Raji (cell line): Measurements from ENCODE around the gene CLDN5.

Experiments
- POLR2A ChIP-seq: IDR thresholded peaks from 2 replicates; pipeline ENCODE4 v1.6.1; 2011; ENCODE audit warnings: low read depth, low read length, control low read depth; ENCODE audit not compliant: insufficient read depth

CLDN5 gene

GRCh38 chr22:19529811-19530210 lies 5.6 kb upstream of the CLDN5 start:
- no peak for TF ChIP-seq POLR2A

DNA sequence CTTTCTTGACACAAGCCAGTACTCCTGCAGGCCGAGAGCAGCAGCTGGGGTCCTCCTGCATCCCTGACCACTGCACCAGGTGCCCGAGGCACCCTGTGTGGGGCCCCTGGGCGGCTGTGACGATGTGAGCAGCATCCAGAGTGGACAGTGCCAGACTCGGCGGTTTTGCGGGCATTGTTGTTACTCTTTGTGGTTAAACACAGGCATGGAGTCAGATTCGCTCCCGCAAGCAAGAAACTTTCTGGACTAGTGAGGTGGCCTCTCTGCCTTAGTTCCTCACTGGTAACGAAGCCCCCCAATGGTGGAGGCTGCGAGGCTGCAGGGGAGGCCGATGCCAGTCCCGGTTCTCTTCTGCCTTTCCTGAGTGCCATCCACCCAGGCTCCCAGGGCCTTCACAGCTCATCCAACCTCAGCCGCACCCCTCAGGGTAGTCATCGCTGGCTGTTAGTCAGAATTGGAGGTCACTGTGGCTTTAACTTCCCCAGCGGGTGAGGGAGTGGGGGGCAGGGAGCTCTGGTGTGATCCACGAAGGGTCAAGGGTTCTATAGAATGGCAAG lies 3.7 kb upstream of the CLDN5 start:
- TF ChIP-seq POLR2A = no peak

DNA sequence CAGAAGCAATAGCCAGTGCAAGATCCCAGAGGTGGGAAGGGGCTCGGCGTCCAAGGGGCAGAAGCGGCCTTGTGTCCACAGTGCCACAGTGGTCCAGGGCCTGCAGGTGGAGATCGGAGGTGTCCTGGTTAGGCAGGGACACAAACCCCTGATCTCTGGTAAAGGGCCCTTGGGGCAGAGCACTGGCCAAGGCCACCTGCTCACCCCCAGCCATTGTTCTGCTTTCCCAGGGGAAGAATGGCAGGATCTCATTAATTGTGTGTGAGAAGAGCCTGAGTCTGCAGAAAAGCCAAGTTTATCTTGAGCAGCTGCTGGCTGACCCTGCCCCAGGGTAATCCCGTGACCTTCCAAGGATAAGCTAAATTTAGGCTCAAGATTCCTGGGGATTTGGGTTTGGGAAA lies 3.1 kb upstream of the CLDN5 start:
- TF ChIP-seq POLR2A = no peak

DNA sequence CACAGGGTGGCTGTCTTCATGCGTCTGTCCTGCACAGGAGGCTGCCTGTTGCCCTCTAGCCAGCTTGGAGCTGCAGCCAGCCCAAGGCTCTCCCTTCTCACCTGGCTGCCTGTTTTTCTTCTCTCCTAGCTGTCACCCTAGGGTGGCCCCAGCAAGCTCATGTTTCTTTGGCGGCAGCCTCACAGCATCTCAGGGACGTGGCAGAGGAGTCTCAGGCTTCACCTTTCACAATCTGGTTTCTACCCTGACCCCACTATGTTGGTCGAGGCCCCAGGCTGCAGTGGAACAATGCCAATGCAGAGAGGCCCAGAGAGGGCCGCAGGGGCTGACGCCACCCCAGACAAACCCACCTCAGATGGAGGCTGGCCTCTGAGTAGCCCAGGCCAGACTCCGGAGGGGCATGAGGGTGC lies 2.5 kb upstream of the CLDN5 start:
- TF ChIP-seq POLR2A = no peak

GRCh38 chr22:19526076-19526701 lies 2.0 kb upstream of the CLDN5 start:
- TF ChIP-seq POLR2A = no peak

- no peak for TF ChIP-seq POLR2A
Observed at GRCh38 chr22:19525666-19526065, 1.5 kb upstream of the CLDN5 start.

- TF ChIP-seq POLR2A = no peak
Observed at GRCh38 chr22:19525116-19525660, 978 bp upstream of the CLDN5 start.

DNA sequence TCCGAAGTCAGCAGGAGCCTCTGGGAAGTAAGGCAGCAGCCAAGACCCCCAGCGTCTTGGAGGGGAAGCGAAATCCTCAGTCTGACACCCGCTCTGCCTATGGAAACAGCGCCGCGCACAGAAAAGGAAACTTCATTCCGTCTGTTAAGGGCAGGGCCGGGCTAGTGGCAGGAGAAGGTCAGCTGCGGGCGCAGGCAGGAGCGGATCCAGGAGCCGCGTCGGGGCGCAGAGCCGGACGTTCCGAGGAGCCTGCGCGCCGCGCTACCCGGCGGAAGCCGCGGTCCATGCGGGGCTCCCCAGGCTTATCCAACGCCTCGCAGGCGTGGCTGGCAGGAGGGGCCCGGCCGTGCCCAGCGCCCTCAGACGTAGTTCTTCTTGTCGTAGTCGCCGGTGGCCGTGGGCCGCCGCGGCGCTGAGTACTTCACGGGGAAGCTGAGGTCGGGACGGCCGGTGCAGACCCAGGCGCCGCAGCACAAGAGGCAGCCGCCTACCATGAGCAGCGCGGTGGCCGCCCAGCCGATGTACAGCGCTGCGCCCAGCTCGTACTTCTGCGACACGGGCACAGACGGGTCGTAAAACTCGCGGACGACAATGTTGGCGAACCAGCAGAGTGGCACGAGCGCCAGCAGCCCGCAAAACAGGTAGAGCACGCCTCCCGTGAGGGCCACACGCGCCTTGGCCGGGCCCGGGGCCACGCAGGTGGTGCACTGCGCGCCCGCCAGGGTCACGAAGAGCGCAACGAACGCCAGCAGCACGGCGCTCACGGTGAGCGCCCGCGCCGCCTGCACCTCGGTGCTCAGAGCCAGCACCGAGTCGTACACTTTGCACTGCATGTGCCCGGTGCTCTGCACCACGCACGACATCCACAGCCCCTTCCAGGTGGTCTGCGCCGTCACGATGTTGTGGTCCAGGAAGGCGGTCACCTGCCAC lies 705 bp downstream of the CLDN5 start:
- no peak for TF ChIP-seq POLR2A

- TF ChIP-seq POLR2A = no peak
Observed at GRCh38 chr22:19522881-19523239, 1.4 kb downstream of the CLDN5 start.

DNA sequence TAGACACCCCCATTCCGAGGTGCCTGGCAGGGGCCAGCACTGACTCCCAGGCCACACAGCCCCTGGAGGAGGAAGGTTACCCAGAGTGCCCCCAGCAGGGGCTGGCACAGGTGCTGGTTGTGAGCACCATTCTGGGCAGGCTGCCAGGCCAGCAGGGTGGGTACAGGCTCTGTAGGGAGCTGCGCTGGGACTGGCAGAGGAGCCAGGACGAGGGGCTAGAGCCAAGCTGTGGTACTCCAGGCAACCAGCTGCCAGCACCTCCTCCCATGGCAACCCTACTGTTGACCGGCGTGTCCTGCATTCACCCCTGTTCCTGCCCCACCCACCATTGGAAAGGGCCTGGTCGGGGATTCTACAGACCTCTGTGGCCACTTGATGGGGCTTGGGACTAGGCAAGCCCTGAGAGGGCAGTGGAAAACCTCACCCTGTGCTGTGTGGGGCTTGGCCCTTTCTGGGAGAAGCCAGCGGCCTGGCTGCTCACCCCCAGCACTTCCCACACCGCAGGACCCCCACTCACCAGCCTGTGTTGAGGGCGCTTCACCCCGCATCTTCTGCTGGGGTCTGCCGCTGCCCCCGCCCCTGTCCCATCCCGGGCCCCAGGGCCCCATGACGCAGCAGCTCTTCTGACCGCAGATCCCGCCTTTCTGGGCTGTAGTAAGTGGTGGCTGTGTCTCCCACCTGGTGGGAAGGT lies 1.9 kb downstream of the CLDN5 start:
- no peak for TF ChIP-seq POLR2A

GRCh38 chr22:19520566-19521305 lies 3.5 kb downstream of the CLDN5 start:
- TF ChIP-seq POLR2A = no peak

DNA sequence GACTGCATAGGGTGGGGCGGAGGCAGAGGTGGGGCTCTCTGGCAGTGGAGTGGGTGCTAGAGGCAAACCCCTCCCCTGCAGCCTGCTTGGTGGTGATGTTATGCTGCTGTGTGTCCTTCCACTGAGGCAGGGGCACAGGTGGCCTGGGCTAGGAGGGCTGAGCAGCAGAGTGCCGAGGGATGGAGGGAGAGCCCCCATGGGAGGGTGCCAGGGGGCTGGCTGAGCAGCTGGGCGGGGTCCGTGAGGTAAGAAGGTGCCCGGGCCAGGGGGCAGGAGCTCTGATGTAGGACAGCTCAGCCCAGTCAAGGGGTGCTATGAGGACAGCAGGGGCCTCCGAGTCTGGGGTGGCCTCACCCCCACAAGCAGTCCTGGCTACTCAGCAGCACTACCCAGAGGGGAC lies 4.2 kb downstream of the CLDN5 start:
- no peak for TF ChIP-seq POLR2A

GRCh38 chr22:19519041-19519926 lies 4.9 kb downstream of the CLDN5 start:
- TF ChIP-seq POLR2A = no peak

GRCh38 chr22:19518635-19519034 lies 5.6 kb downstream of the CLDN5 start:
- TF ChIP-seq POLR2A = no peak

DNA sequence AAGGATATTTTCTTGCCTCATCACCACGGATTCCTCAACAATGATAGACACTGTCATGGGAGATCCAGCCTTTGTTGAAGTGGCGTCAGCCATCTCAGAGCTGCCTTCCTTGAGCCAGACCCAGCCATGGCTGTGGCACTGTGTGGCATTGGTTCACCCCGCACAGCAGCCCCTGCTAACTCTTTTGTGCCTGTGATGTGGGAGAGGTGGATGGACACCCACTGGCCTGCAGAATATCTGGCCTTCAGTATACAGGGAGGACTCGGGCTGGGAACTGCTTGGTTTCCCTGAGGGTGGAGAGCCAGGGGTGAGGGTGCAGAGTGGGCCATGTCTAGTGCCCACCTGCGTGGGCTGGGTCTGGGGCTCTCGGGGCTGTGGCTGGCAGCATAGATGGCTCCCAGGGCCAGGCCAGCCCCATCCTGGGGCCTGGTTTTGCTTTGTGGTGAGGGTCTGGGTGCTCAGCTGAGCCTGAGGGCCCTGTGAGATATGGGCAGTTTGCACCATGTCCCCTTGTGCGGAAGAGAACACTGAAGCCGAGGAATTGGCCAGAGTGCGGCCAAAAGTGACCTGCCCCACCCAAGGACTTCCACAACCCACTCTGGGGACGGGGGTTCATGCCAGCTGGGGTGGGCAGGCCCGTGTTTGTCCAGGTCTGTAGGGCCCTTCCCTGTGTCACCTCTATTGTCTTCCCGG lies 6.1 kb downstream of the CLDN5 start:
- no peak for TF ChIP-seq POLR2A
